Hepatocyte (in vitro differentiated cells): ENCODE results near the gene STON1.

Experiments
- CTCF ChIP-seq: fragments of 200-600 bp; sonication (generic); IDR thresholded peaks from 2 replicates; pipeline ENCODE4 v1.5.1; 2016; ENCODE audit warnings: antibody characterized with exemption, mild to moderate bottlenecking; ENCODE audit not compliant: poor library complexity
- EZH2 ChIP-seq: fragments of 200-600 bp; sonication (generic); IDR thresholded peaks from 2 replicates; pipeline ENCODE4 v1.6.1; 2016; ENCODE audit warnings: antibody characterized with exemption, mild to moderate bottlenecking, borderline replicate concordance
- EZH2phosphoT487 ChIP-seq: fragments of 200-600 bp; sonication (generic); IDR thresholded peaks from one replicate; pipeline ENCODE4 v1.6.1; 2018; ENCODE audit warnings: antibody characterized with exemption, mild to moderate bottlenecking, low read depth, moderate library complexity; ENCODE audit not compliant: unreplicated experiment, severe bottlenecking

- TF ChIP-seq CTCF = no peak
- TF ChIP-seq EZH2phosphoT487 = no peak
- TF ChIP-seq EZH2 = no peak
These were observed 56.5 kb downstream of the STON1 start for GRCh38 chr2:48586433-48586832.
